ENCODE data around the gene COLGALT1.

GRCh38 chr19:17618936-17619335, 63.5 kb downstream of the COLGALT1 start:
- TF ChIP-seq POLR2A (IDR thresholded peaks at IDR 0.05; ENCODE audit: low read length) (no peak), GATA1 (IDR thresholded peaks at IDR 0.05; ENCODE audit: low read depth, low read length) (no peak)
